SK-N-SH (cell line): Measurements from ENCODE around the gene ADK. TPM values are rescaled to one million over a fixed set of nuclear protein-coding genes. Genes with fewer than 3 reads are reported as not detected.

Experiments used
- CTCF ChIA-PET: fragments of 300-600, 350-600 bp; formaldehyde crosslinking; extraction: SDS; loops from one replicate; lab custom pipeline; 2021; lab: Yijun Ruan, JAX
- POLR2A ChIA-PET: fragments of 350-600 bp; sonication (Branson Sonifier 250); formaldehyde crosslinking; extraction: SDS; loops from one replicate; lab custom pipeline; 2020; ENCODE audit warnings: antibody characterized with exemption, inconsistent platforms; lab: Yijun Ruan, JAX
- DNase-seq: peaks from one replicate; pipeline ENCODE4 v3.0.0; 2012
- H2AFZ ChIP-seq: fragments of 200-600 bp; sonication (generic); 2 replicates; pipeline ENCODE4 v1.8.1; 2016; ENCODE audit warnings: antibody characterized with exemption, mild to moderate bottlenecking, low read depth
- H3F3A ChIP-seq: fragments of 200-600 bp; sonication (generic); replicated peaks from 2 replicates; pipeline ENCODE3; 2016; ENCODE audit warnings: antibody characterized with exemption, mild to moderate bottlenecking; ENCODE audit not compliant: insufficient read depth
- H3K27ac ChIP-seq, 2 experiments: fragments of 200-500 bp in 1 of 2; fragments of 200-600 bp in 1 of 2; sonication (Bioruptor generic) in 1 of 2; sonication (generic), shearing (Covaris generic) in 1 of 2; 2 replicates each; pipeline versions ENCODE4 v1.5.1 to v1.6.1; 2014 to 2016; ENCODE audit warnings: low read depth in 2 of 2, inconsistent platforms in 1 of 2, low read length in 1 of 2, mild to moderate bottlenecking in 1 of 2, mixed read lengths in 1 of 2
- H3K27me3 ChIP-seq: fragments of 200-600 bp; sonication (generic), shearing (Covaris generic); 2 replicates; pipeline ENCODE4 v1.6.1; 2016; ENCODE audit warnings: mixed run types; ENCODE audit not compliant: insufficient read depth
- H3K36me3 ChIP-seq, 2 experiments: fragments of 200-500 bp in 1 of 2; fragments of 200-600 bp in 1 of 2; sonication (Bioruptor generic) in 1 of 2; sonication (generic) in 1 of 2; replicated peaks in 1 of 2; 2 replicates each; pipeline versions ENCODE3 to v1.5.1; 2014 to 2016; ENCODE audit warnings: low read length in 1 of 2, mild to moderate bottlenecking in 1 of 2; ENCODE audit not compliant: insufficient read depth in 2 of 2, control insufficient read depth in 1 of 2
- H3K4me1 ChIP-seq, 2 experiments: fragments of 200-500 bp in 1 of 2; fragments of 200-600 bp in 1 of 2; sonication (Bioruptor generic) in 1 of 2; sonication (generic), shearing (Covaris generic) in 1 of 2; 2 replicates each; pipeline versions ENCODE4 v1.5.1 to v1.6.1; 2014 to 2016; ENCODE audit warnings: low read depth in 1 of 2, low read length in 1 of 2, mixed run types in 1 of 2; ENCODE audit not compliant: insufficient read depth in 2 of 2, control insufficient read depth in 1 of 2
- H3K4me2 ChIP-seq: fragments of 200-600 bp; sonication (generic), shearing (Covaris generic); 2 replicates; pipeline ENCODE4 v1.6.1; 2017; ENCODE audit warnings: mixed run types
- H3K4me3 ChIP-seq, 2 experiments: fragments of 200-500 bp in 1 of 2; fragments of 200-600 bp in 1 of 2; sonication (Bioruptor generic) in 1 of 2; sonication (generic), shearing (Covaris generic) in 1 of 2; 2 replicates each; pipeline versions ENCODE4 v1.5.1 to v1.8.1; 2014 to 2016; ENCODE audit warnings: low read depth in 2 of 2, inconsistent platforms in 1 of 2, low read length in 1 of 2, mild to moderate bottlenecking in 1 of 2, mixed read lengths in 1 of 2, moderate library complexity in 1 of 2
- H3K79me2 ChIP-seq: fragments of 200-600 bp; sonication (generic); 2 replicates; pipeline ENCODE4 v1.8.1; 2017; ENCODE audit warnings: mild to moderate bottlenecking; ENCODE audit not compliant: insufficient read depth
- H3K9ac ChIP-seq: fragments of 200-600 bp; sonication (generic); 2 replicates; pipeline ENCODE4 v1.6.1; 2017; ENCODE audit warnings: mixed run types
- H3K9me2 ChIP-seq: fragments of 200-600 bp; sonication (generic); 2 replicates; pipeline ENCODE4 v1.6.1; 2017; ENCODE audit warnings: mixed run types
- H3K9me3 ChIP-seq: fragments of 200-600 bp; sonication (generic); 2 replicates; pipeline ENCODE4 v1.6.1; 2017; ENCODE audit warnings: mixed run types, mild to moderate bottlenecking, moderate library complexity
- H4K20me1 ChIP-seq: fragments of 200-600 bp; sonication (generic); 2 replicates; pipeline ENCODE4 v1.6.1; 2017; ENCODE audit warnings: mild to moderate bottlenecking, mixed run types; ENCODE audit not compliant: insufficient read depth
- CHD2 ChIP-seq: fragments of 150-350 bp; IDR thresholded peaks from 2 replicates; pipeline ENCODE4 v1.6.1; 2018; ENCODE audit warnings: low read length; ENCODE audit not compliant: partially characterized antibody
- CTCF ChIP-seq: fragments of 200-600 bp; sonication (generic); IDR thresholded peaks from 2 replicates; pipeline ENCODE4 v1.6.1; 2017; ENCODE audit warnings: antibody characterized with exemption, mild to moderate bottlenecking, moderate library complexity
- EZH2phosphoT487 ChIP-seq: fragments of 200-600 bp; sonication (generic); IDR thresholded peaks from 2 replicates; pipeline ENCODE4 v1.6.1; 2017; ENCODE audit warnings: low read depth, mixed run types, mild to moderate bottlenecking, antibody characterized with exemption, moderate library complexity, borderline replicate concordance
- GABPA ChIP-seq: IDR thresholded peaks from 2 replicates; pipeline ENCODE4 v1.4.0; 2012; ENCODE audit warnings: low read depth, mild to moderate bottlenecking
- NFIC ChIP-seq: IDR thresholded peaks from 2 replicates; pipeline ENCODE4 v1.4.0; 2012; ENCODE audit warnings: borderline replicate concordance
- NRF1 ChIP-seq: IDR thresholded peaks from 2 replicates; pipeline ENCODE4 v1.6.1; 2012; ENCODE audit warnings: low read depth, mild to moderate bottlenecking, low read length
- POLR2AphosphoS5 ChIP-seq: IDR thresholded peaks from 2 replicates; pipeline ENCODE4 v1.6.1; 2012; ENCODE audit warnings: low read depth, low read length
- RAD21 ChIP-seq: IDR thresholded peaks from 2 replicates; pipeline ENCODE4 v1.6.1; 2012; ENCODE audit warnings: mild to moderate bottlenecking, low read length
- RCOR1 ChIP-seq: fragments of 150-350 bp; IDR thresholded peaks from 2 replicates; pipeline ENCODE4 v1.6.1; 2017; ENCODE audit warnings: antibody characterized with exemption, low read length
- RFX5 ChIP-seq: IDR thresholded peaks from 2 replicates; pipeline ENCODE4 v1.6.1; 2012; ENCODE audit warnings: mild to moderate bottlenecking, improper control_type of control experiment, low read length
- RXRA ChIP-seq: IDR thresholded peaks from 2 replicates; pipeline ENCODE4 v1.4.0; 2012; ENCODE audit warnings: low read depth, mild to moderate bottlenecking, borderline replicate concordance
- SIN3A ChIP-seq: IDR thresholded peaks from 2 replicates; pipeline ENCODE4 v1.6.1; 2012; ENCODE audit warnings: low read depth, mild to moderate bottlenecking, low read length, moderate library complexity, borderline replicate concordance
- SMC3 ChIP-seq: IDR thresholded peaks from 2 replicates; pipeline ENCODE4 v1.6.1; 2012; ENCODE audit warnings: low read depth, low read length, improper control_type of control experiment
- TAF1 ChIP-seq: IDR thresholded peaks from 2 replicates; pipeline ENCODE4 v1.6.1; 2012; ENCODE audit warnings: low read depth, mild to moderate bottlenecking, low read length, moderate library complexity, borderline replicate concordance
- TCF12 ChIP-seq: IDR thresholded peaks from 2 replicates; pipeline ENCODE4 v1.4.0; 2012
- USF2 ChIP-seq: fragments of 150-350 bp; IDR thresholded peaks from 2 replicates; pipeline ENCODE4 v1.6.1; 2017; ENCODE audit warnings: antibody characterized with exemption, low read length, low read depth, borderline replicate concordance
- YY1 ChIP-seq: IDR thresholded peaks from 2 replicates; pipeline ENCODE4 v1.4.0; 2012; ENCODE audit warnings: low read depth, mild to moderate bottlenecking
- WGBS: methylation state at CpG from one replicate; pipeline ENCODE4 v1.1.6; 2017; ENCODE audit warnings: low lambda C conversion rate; 5-methylcytosine and 5-hydroxymethylcytosine counted together
- polyA plus RNA-seq, 3 experiments: library from polyadenylated mRNA; depleted of rRNA; stranded (reverse); fragments of >200 nt; gene quantifications; 2 replicates each; pipeline ENCODE4 v1.2.3, GENCODE V29; 2012
- TF ChIP-seq, protein P1 (sequence below): fragments of 150-350 bp; IDR thresholded peaks from 2 replicates; pipeline ENCODE4 v1.6.1; 2016; ENCODE audit warnings: mild to moderate bottlenecking, low read depth, low read length
- TF ChIP-seq, protein P2 (sequence below): IDR thresholded peaks from 2 replicates; pipeline ENCODE4 v1.6.1; 2012; ENCODE audit warnings: mild to moderate bottlenecking, low read depth, low read length, moderate library complexity

Gene ADK
- polyA plus RNA-seq, 1 of the 3 experiments (the other 2 are of a cell fraction), result 25.1 TPM

GRCh38 chr10:74738985-74739567 lies 588.1 kb downstream of the ADK start:
- Histone ChIP-seq H3K9ac (no peak overlapping the region), H3K4me1 (no peaks in the 10 kb centered on the region), H3K27me3 (no peaks in the 10 kb centered on the region), H3K4me2 (no peak overlapping the region), H3K9me2 (no peaks in the 10 kb centered on the region), H3K36me3 (no peaks in the 10 kb centered on the region), H3K9me3 (no peaks in the 10 kb centered on the region), H3K27ac (no peak overlapping the region), H2AFZ (no peak overlapping the region), H4K20me1 (no peaks in the 10 kb centered on the region), H3F3A (no peaks in the 10 kb centered on the region), H3K4me3 (no peak overlapping the region), H3K79me2 (no peaks in the 10 kb centered on the region)
- ChIA-PET CTCF (interaction anchor here (0.8 to 1.2 kb wide), 2 partner anchors 17 to 61 kb away, joined by 3 read pairs; no protein-coding TSS in a partner anchor), POLR2A (no interaction called here)
- TF ChIP-seq RAD21, result peak; percentile 34; the same call in 1 of the 2 replicates
- peak; percentile 22; the same call in 1 of the 2 replicates for TF ChIP-seq CTCF
- TF ChIP-seq, protein P1, sequence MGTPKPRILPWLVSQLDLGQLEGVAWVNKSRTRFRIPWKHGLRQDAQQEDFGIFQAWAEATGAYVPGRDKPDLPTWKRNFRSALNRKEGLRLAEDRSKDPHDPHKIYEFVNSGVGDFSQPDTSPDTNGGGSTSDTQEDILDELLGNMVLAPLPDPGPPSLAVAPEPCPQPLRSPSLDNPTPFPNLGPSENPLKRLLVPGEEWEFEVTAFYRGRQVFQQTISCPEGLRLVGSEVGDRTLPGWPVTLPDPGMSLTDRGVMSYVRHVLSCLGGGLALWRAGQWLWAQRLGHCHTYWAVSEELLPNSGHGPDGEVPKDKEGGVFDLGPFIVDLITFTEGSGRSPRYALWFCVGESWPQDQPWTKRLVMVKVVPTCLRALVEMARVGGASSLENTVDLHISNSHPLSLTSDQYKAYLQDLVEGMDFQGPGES, result no peak
- DNase-seq, result no peak
- WGBS, result 87% methylated on average over 10 of the region's 10 CpGs

DNA sequence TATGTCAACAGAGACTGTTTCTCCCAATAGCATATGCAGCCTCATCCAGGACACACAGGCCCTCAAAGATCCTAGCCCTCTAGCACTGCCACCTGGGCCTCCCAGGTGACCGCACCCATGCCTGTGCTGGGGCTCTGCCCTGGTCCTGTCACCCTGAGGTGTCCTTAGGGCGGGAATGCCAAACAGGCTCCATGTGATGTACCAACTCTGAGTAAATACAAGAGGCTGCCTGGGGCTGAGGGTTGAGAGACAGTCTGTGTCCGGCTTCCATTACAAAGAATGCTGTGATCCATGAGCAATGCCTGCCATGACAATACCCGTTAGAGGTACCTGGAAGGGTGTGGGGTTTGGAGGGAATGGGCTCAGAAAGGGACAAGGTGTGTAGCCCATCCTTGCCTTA lies 592.4 kb downstream of the ADK start:
- Histone ChIP-seq H3K79me2 (no peaks in the 10 kb centered on the region), H3K27ac (no peak overlapping the region), H3K9me3 (no peaks in the 10 kb centered on the region), H3K4me2 (no peak overlapping the region), H4K20me1 (no peaks in the 10 kb centered on the region), H3K4me1 (no peaks in the 10 kb centered on the region), H3F3A (no peaks in the 10 kb centered on the region), H3K4me3 (no peak overlapping the region), H3K36me3 (no peaks in the 10 kb centered on the region), H3K27me3 (no peaks in the 10 kb centered on the region), H2AFZ (no peak overlapping the region), H3K9me2 (no peaks in the 10 kb centered on the region), H3K9ac (no peak overlapping the region)
- 88% methylated on average over 3 of the region's 4 CpGs for WGBS
- ChIA-PET CTCF (no interaction called here), POLR2A (no interaction called here)
- no peak for DNase-seq
- TF ChIP-seq YY1 (no peak), RCOR1 (no peak), RFX5 (no peak), EZH2phosphoT487 (no peak), RXRA (no peak), TCF12 (no peak), GABPA (no peak), USF2 (no peak), POLR2AphosphoS5 (no peak), NRF1 (no peak), CHD2 (no peak), SIN3A (no peak), TAF1 (no peak), SMC3 (no peak), NFIC (no peak)
- TF ChIP-seq, protein P2, sequence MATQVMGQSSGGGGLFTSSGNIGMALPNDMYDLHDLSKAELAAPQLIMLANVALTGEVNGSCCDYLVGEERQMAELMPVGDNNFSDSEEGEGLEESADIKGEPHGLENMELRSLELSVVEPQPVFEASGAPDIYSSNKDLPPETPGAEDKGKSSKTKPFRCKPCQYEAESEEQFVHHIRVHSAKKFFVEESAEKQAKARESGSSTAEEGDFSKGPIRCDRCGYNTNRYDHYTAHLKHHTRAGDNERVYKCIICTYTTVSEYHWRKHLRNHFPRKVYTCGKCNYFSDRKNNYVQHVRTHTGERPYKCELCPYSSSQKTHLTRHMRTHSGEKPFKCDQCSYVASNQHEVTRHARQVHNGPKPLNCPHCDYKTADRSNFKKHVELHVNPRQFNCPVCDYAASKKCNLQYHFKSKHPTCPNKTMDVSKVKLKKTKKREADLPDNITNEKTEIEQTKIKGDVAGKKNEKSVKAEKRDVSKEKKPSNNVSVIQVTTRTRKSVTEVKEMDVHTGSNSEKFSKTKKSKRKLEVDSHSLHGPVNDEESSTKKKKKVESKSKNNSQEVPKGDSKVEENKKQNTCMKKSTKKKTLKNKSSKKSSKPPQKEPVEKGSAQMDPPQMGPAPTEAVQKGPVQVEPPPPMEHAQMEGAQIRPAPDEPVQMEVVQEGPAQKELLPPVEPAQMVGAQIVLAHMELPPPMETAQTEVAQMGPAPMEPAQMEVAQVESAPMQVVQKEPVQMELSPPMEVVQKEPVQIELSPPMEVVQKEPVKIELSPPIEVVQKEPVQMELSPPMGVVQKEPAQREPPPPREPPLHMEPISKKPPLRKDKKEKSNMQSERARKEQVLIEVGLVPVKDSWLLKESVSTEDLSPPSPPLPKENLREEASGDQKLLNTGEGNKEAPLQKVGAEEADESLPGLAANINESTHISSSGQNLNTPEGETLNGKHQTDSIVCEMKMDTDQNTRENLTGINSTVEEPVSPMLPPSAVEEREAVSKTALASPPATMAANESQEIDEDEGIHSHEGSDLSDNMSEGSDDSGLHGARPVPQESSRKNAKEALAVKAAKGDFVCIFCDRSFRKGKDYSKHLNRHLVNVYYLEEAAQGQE, result no peak
- TF ChIP-seq, protein P1, result no peak
